Measurements from ENCODE around the gene PPP1R15B. TPM values are rescaled to one million over a fixed set of nuclear protein-coding genes. Genes with fewer than 3 reads are reported as not detected.
A peak's percentile ranks its signal among the peaks of the same experiment; 100 is the strongest.

Gene PPP1R15B
- total RNA-seq, 2 experiments from 2014 or later: 72.6 to 79.2 TPM

GRCh38 chr1:204377800-204378668 lies 33.6 kb downstream of the PPP1R15B start:
- intact Hi-C loops (cut with micrococcal nuclease; ENCODE audit: unreplicated experiment): no loop called here
- TF ChIP-seq CTCF (conservative IDR thresholded peaks at IDR 0.05; ENCODE audit: low read length): no peak
- TF ChIP-seq EZH2phosphoT487 (IDR thresholded peaks at IDR 0.05; ENCODE audit: borderline replicate concordance, low read depth, low read length): no peak
- no peaks in the 10 kb centered on the region for H3K79me2 ChIP-seq (ENCODE audit: insufficient read depth, low read depth, low read length)
- DNase-seq (ENCODE audit: low spot score): no peak
- BruUV-seq (replicated peaks): no TSS peak
- H2AFZ ChIP-seq (ENCODE audit: low read length): no peak overlapping the region
- no peaks in the 10 kb centered on the region for H3K9me2 ChIP-seq (ENCODE audit: insufficient read depth, low read length)
- CTCF ChIA-PET (ENCODE audit: unreplicated experiment): interaction anchor here (1.1 kb wide), 1 partner anchor 21 kb away, joined by 4 read pairs; no protein-coding TSS in a partner anchor
- H3K36me3 ChIP-seq (ENCODE audit: insufficient read depth, low read length): no peaks in the 10 kb centered on the region
- peaks cover 8% of the 10 kb centered on the region for H3K4me1 ChIP-seq (ENCODE audit: insufficient read depth, low read length, poor library complexity, severe bottlenecking)
- POLR2A ChIA-PET: no interaction called here
- no peaks in the 10 kb centered on the region for H4K20me1 ChIP-seq (ENCODE audit: insufficient read depth, low read length)
- H3K4me2 ChIP-seq (ENCODE audit: low read length): peak overlapping the region; percentile 37; the same call in 1 of the 2 replicates
- no peak overlapping the region for H3K27ac ChIP-seq (ENCODE audit: low read depth, low read length, poor library complexity, severe bottlenecking)
- H3K4me3 ChIP-seq (ENCODE audit: low read depth, low read length, poor library complexity, severe bottlenecking): no peak overlapping the region
- no peaks in the 10 kb centered on the region for H3K9me3 ChIP-seq (ENCODE audit: low read length)

GRCh38 chr1:204376919-204377799 lies 34.5 kb downstream of the PPP1R15B start:
- Histone ChIP-seq H3K4me3 (ENCODE audit: low read depth, low read length, poor library complexity, severe bottlenecking) (no peak overlapping the region), H3K9me2 (ENCODE audit: insufficient read depth, low read length) (no peaks in the 10 kb centered on the region), H4K20me1 (ENCODE audit: insufficient read depth, low read length) (no peaks in the 10 kb centered on the region), H3K9me3 (ENCODE audit: low read length) (no peaks in the 10 kb centered on the region), H3K79me2 (ENCODE audit: insufficient read depth, low read depth, low read length) (no peaks in the 10 kb centered on the region), H3K27ac (ENCODE audit: low read depth, low read length, poor library complexity, severe bottlenecking) (no peak overlapping the region), H3K4me1 (ENCODE audit: insufficient read depth, low read length, poor library complexity, severe bottlenecking) (peaks cover 8% of the 10 kb centered on the region), H3K4me2 (ENCODE audit: low read length) (no peak overlapping the region), H3K36me3 (ENCODE audit: insufficient read depth, low read length) (no peaks in the 10 kb centered on the region), H2AFZ (ENCODE audit: low read length) (no peak overlapping the region)
- intact Hi-C loops (cut with micrococcal nuclease; ENCODE audit: unreplicated experiment): no loop called here
- POLR2A ChIA-PET: no interaction called here
- no TSS peak for BruUV-seq (replicated peaks)
- TF ChIP-seq EZH2phosphoT487 (IDR thresholded peaks at IDR 0.05; ENCODE audit: borderline replicate concordance, low read depth, low read length): no peak
- no peak for TF ChIP-seq CTCF (conservative IDR thresholded peaks at IDR 0.05; ENCODE audit: low read length)
- CTCF ChIA-PET (ENCODE audit: unreplicated experiment): no interaction called here
- no peak for DNase-seq (ENCODE audit: low spot score)
